HL-60/S4 treated with phorbol 12-myristate 13-acetate at 8.2 ng/mL for 4 days and 3 days (cell line): ENCODE measurements around the gene MTMR1.

Experiments used
- in situ Hi-C: fragments of 300-500 bp; cut with MboI; formaldehyde crosslinking; loops from 2 replicates; pipeline ENCODE4 v1.15.0; 2022; ENCODE audit warnings: low sequenced_read_pairs

MTMR1 gene

GRCh38 chrX:150775569-150776350 is 82.6 kb downstream of the MTMR1 start:
- in situ Hi-C loops: loop anchor here (25.0 kb wide), 1 partner anchor 312 kb away; no protein-coding TSS in a partner anchor

DNA sequence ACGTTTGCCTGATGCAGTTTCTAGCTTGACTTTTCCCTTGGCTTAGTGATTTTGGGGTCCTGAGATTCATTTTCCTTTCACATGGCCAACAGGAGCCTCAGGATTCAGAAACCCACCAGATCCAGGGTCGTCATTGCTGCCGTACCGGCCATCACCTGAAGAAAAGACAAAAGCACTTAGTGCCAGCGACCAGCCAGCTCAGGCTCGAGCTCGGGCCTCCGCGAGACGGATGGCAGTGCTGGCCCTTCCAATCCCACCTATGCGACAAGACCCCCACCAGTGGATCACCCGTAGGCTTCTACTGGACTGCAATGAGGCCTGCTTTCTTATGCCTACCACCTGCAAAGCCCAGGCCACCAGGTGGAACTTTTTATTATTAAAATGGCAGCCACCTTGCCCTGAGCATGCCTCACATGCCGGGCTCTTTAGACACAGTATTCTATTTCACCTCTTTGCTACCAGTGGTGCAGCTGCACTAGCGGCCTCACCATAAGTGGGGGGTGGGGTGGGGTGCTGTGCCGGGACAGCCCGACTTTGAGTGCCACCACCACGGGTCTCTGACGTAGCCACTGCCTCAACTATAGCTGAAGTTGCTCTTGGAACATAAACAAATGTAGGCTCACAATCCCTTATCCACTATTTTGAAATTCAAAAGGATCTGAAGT is 84.3 kb downstream of the MTMR1 start:
- in situ Hi-C loops: loop anchor here (25.0 kb wide), 1 partner anchor 310 kb away; no protein-coding TSS in a partner anchor

GRCh38 chrX:150779385-150779784 is 86.2 kb downstream of the MTMR1 start:
- in situ Hi-C loops: loop anchor here (25.0 kb wide), 1 partner anchor 308 kb away; no protein-coding TSS in a partner anchor

DNA sequence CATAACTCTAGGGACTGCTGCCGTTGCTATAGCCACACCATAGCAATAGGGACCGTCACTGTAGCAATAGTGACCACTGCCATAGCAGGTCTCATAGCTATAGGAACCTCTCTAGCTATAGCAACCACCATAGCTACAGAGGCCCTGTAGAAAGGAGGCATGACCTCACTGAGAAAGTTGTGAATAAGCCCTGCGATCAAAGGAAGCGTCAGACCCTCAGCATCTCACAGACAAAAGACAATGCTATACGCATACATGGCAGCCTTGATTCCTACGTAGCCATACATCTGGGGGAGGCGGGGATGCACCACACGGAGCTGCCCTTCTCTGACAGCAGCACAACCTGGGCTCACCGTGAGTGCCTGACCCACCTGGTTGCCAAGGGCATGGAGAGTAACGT is 88.5 kb downstream of the MTMR1 start:
- in situ Hi-C loops: loop anchor here (25.0 kb wide), 1 partner anchor 306 kb away; no protein-coding TSS in a partner anchor

- in situ Hi-C loops: loop anchor here (25.0 kb wide), 1 partner anchor 297 kb away; no protein-coding TSS in a partner anchor
Observed at GRCh38 chrX:150790021-150790420, 96.8 kb downstream of the MTMR1 start.

DNA sequence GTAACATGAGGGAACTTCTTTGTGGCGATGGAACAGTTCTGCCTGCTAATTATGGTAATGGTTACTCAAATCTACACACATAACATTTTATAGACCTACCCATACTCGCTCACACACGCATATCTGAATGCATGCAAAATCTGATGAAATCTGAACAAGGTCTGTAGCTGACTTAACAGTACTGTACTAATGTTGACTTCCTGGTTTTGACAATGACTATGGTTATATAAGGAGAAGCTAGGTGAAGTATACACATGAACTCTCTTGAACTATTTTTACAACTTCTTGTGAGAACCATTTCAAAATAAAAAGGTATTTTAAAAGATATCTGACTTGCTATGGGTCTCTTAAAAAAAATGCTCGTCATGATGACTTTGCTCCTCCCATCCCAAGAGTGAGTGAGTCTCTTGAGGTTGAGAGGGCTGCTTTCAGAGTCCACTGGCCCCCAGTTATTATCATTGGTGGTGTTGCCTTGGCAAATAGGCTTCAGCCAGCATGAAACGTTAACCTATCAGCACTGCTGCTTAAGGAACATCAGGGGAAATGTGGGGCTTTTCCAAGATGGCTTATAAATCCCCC is 99.8 kb downstream of the MTMR1 start:
- in situ Hi-C loops: loop anchor here (25.0 kb wide), 1 partner anchor 294 kb away; no protein-coding TSS in a partner anchor

GRCh38 chrX:150805736-150806135 is 112.5 kb downstream of the MTMR1 start:
- in situ Hi-C loops: no loop called here

DNA sequence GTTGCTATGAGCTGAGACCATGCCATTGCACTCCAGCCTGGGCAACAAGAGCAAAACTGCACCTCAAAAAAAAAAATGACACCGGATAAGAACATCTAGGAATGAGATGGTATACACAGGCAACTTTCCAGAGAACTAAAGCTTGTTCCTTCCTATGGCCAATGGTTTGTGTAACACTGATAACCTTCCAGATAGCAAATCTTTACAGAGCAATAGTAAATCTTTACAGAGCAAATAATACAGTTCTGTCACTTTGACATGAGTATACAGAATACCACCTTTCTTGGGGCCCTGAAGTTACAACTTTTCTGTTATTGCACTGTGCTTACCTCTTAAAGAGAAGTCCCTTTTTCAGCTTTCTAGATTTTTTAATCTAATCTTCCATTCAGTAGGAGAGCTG is 113.6 kb downstream of the MTMR1 start:
- in situ Hi-C loops: no loop called here

DNA sequence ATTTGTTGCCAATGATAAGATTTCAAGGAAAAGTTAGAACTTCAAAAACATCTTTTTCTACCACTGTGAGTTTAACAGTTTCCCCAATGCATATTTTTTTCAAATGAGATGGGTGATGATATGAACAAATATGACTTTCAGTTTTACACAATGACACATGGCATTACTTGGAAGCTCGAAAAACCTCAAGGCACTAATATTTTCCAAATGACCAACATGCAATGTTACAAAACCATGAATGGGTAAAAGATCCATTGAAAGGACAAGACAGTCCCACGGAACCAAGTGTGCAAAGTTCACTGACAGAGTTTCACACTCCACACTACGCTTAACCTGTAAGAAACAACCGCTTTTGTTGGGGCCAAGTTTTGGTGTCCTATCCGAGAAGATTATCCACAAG is 120.7 kb downstream of the MTMR1 start:
- in situ Hi-C loops: no loop called here
